Activated effector memory CD4-positive, alpha-beta T cell treated with Interleukin-2 at 50 U/mL for 16 hours (primary cell): ENCODE data around the gene GPC5.

ENCODE experiments used
- DNase-seq: peaks from one replicate; pipeline ENCODE4 v3.0.0-alpha.2; 2020

GPC5 gene

GRCh38 chr13:91544723-91545122 is 146.3 kb downstream of the GPC5 start:
- DNase-seq = no peak

GRCh38 chr13:91546900-91547299 is 148.5 kb downstream of the GPC5 start:
- no peak for DNase-seq

GRCh38 chr13:91553584-91553983 is 155.2 kb downstream of the GPC5 start:
- DNase-seq = no peak

DNA sequence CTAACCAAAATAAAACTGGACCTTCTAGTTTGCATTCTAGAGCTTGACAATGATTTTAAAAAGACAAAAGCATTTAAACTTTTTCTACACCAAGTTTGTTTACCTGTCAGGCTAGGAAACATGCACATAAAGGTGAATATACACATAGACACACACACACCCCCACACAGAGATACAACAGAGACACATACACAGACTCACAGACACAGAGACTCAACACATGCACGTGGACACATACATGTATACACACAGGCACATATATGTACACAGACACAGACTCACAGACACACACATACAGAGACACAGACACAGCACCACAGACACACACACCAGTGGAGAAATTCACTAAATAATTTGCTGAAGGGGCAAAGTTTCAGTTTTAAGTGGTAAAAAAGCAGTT is 155.7 kb downstream of the GPC5 start:
- DNase-seq = no peak

DNA sequence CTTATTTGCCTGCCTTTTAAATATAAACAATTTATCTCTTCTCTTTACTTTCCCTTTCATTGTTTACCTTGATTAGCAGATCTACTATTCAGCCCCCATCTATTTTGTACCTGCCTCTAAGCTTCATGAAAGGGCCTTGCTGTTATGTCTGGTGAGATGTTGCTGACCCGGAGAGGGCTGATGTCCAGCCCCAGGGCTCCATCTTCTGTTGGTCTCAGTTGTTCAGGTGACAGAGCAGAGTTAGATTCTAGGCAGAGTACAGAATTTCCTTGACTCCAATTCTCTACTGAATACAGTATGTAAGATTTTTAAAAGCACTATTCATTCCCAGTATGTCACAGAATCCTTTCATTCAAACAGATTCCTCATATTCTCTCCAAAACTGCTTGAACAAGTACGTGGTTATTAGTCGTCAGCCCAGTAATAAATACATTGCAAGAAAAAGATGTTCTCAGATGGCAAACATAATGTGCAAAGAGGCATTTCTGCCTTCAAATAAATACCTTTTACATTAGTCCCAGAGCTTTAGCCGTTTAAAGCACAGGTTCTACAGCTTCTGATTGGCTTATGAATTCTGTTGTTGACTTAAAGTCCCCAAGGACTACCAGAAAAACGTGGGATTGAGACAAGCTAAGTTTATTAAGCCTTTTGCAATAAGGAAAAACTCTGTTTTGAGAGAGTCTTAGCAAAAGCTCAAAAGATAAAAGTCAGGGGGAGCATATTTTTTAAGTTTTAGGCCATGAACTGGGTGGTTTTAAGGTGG is 159.1 kb downstream of the GPC5 start:
- no peak for DNase-seq

DNA sequence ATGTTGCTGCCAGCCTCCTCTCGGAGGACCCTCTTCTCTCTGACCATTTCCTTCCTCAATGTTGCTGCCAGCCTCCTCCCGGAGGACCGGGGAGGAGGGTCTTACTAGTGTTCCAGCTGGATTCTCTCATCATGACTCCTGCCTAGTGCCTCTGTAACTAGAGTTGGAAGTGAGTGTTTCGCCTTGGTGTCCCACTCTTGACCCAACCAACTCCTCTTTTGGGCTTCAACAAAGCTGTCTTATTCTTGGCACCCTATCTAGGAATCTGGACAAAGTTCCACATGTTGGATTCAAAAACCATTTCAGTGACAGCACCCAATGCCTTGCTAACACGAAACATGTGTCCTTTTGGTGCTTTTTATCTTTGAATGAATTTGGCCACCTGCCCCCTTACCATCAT is 165.4 kb downstream of the GPC5 start:
- DNase-seq = no peak

DNA sequence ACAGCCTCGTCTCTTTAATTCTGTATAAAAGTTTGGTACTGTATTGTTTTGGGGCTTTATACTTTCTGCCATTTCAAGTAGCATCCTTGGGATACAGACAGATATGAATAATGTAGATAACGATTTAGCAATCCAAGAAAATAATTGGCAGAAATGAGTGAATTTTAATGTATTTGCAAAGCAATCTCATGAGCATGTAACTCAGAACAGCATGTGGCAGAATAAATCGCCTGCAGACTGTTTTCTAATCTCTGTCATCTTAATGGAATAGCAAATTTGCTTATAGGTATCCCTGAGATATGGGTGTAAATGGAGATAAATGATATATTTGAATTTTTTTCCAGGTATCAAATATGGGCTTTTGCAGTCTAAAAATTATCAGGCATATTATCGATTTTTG is 166.0 kb downstream of the GPC5 start:
- no peak for DNase-seq

GRCh38 chr13:91565296-91565695 is 166.9 kb downstream of the GPC5 start:
- no peak for DNase-seq

DNA sequence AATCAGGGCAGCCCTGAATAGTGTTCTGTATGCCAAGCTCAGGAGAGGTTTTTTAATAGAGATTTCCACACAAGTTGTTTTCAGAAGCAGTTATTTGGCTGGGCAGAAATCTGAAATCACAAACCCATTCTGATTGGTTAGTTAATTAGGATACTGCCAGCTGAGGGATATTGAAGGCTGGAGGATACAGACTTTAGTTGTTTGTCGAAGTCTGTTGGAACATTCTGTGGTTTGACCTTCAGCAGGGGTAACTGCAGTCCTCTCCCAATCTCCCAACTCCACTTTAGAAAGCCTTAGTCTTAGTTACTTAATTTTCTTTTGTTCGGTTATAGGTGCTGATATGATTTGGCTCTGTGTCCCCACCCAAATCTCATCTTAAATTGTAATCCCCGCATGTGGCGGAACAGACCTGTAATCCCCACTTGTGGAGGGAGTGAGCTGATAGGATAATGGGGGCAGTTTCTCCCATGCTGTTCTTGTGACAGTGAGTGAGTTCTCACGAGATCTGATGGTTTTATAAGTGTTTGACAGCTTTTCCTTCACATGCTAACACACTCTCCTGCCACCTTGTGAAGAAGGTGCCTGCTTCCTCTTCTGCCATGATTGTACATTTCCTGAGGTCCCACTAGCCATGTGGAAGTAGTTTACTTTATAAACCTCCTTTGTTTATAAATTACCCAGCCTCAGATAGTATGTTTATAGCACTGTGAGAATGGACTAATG is 169.2 kb downstream of the GPC5 start:
- no peak for DNase-seq

- DNase-seq = no peak
Measured at GRCh38 chr13:91571681-91572080, 173.3 kb downstream of the GPC5 start.

- no peak for DNase-seq
Measured at GRCh38 chr13:91572439-91572838, 174.0 kb downstream of the GPC5 start.

- no peak for DNase-seq
Measured at GRCh38 chr13:91572944-91573598, 174.7 kb downstream of the GPC5 start.

DNA sequence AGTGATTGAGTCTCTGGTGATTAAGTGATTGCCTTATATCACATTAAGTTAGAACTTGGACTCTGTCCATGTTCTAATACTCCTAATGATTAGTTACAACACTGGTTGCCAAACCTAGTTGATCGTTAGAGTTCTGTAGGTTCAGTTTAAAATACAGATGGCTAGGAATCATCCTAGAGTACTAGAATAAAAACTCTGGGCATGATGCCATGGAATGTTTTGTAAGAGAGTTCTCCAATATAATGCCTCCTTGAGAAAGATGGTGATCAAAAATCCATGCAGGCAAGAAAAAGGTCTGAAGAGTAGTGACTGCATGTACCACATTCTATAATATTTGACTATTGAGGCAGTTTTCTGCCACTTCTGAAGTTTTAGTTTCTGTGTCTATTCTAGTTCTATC is 176.3 kb downstream of the GPC5 start:
- DNase-seq = no peak

- no peak for DNase-seq
Measured at GRCh38 chr13:91576590-91576989, 178.2 kb downstream of the GPC5 start.

GRCh38 chr13:91579320-91579719 is 180.9 kb downstream of the GPC5 start:
- DNase-seq = no peak

- no peak for DNase-seq
Measured at GRCh38 chr13:91580749-91581148, 182.3 kb downstream of the GPC5 start.

DNA sequence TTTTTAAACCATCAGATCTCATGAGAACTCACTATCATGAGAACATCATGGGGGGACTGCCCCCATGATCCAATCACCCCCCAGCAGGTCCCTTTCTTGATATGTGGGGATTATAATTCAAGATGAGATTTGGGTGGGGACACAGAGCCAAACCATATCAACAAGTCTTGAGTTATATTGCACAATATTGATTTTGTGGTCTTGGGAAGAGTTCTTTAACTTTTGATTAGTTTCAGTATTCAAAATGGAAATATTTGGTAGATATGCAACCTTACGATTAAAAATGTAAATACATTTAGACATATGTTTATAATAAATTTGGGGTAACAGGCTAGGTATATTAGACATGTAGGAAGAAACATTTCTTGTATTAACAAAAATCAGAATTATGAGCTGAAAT is 188.2 kb downstream of the GPC5 start:
- no peak for DNase-seq

DNA sequence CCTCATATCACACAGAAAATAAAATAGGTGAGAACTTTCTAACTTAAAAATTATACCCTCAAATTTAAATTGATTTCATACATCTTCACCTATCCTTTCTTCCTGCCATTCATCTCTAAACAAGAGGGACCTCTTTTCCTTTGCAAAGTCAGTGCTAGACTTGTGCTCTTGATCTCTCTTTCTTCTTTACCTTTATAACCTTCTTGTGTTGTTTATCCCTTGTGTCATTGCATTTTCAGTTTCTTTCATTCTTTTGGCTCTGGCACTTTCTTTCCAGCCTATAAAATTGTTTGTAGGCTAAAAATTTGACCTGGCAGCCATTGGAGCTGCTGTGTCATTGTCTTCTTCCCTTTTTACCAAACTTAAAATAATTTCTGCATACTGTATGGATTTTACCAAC is 190.1 kb downstream of the GPC5 start:
- no peak for DNase-seq

DNA sequence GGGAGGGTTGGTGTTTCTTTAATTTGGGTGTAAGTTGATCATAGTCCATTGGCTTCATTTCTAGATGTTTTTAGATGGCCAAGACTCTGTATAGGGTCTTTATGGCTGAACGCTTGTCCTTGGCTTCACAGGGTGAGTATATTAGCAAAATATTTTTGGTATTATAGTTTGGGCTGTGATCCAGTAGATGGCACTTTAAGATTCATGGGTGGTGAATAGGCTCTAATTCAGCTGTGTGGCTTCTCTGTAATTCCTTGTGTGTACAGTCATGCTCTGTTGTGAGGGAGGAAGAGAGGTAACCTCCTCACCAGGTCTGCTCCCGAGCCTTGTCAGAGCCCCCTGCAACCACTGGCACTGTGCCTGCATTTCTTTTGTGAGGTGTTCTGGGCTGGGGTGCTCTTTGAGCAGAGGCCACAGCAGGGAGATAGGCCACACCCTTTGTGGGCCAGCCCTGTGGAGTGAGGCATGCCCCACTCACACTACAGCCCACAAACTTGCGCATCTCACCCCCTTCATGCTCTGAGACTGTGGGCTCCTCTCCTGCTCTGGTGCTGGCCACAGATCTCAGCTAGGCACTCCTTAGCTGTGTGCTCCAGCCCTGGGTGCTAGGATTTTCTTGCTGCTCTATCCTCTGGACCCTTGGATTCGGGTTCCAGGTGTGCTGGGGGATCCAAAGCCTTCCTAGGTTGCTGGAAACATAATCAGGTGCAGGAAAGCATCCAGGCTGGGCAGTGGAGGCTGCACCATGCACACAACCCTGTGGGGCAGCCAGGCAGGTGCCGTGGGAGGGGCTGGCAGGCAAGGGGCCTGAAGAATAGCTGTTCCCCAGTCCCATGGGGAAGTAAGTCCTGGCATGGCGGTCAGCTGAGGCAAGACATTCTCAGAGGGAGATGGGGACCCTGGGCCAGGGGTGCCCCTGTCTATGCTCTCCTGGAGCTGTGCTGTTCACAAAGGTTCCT is 193.9 kb downstream of the GPC5 start:
- no peak for DNase-seq

GRCh38 chr13:91593456-91593855 is 195.0 kb downstream of the GPC5 start:
- no peak for DNase-seq

DNA sequence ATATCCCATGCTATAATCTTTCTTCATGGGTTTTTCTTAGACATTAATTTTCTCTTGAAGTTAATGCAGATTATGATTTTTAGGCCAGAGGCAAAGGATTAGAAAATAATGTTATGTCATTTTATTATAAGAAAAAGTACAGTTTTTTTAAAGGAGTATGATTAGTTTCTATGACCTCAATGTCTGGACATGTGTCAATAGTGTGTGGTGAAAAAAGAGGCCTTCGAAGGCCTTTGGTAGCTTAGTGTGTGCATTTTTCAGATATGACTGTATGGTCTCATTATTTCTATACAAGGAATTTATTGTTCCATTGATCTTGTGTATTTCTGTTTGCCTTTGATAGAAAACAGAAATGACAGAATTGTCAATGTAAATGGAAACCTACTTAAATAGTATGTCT is 195.6 kb downstream of the GPC5 start:
- DNase-seq = no peak

GRCh38 chr13:91595677-91596076 is 197.3 kb downstream of the GPC5 start:
- no peak for DNase-seq

GRCh38 chr13:91596842-91597241 is 198.4 kb downstream of the GPC5 start:
- DNase-seq = no peak
